GM21723 (cell line): ENCODE measurements around the gene LOXL1.

Experiments used
- ATAC-seq: cut with Tn5 transposase; IDR thresholded peaks from one replicate; pipeline ENCODE4 v1.9.1; 2021; ENCODE audit warnings: mild to moderate bottlenecking, moderate library complexity; ENCODE audit not compliant: unreplicated experiment

Gene LOXL1

GRCh38 chr15:73926219-73927002 lies at the start of gene LOXL1:
Gene LOXL1 (plus strand): TSS chr15:73926462. CDS start chr15:73926784, 322 bp downstream.
- no peak for ATAC-seq

DNA sequence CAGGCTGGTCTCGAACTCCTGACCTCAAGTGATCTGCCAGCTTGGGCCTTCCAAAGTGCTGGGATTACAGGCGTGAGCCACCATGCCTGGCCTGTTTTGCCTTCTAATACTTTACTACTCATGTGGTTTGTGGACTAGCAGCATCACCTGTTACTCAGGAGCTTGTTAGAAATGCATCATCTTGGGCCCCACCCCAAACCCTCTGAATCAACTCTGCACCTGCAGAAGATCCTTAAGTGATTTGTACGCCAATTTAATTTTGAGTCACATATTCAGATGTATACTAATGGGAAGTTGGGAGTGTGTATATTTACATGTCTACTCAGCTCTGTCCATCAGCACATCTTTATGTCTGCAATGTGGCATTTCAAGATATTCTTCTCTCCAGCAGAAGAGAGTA lies 46.8 kb upstream of the LOXL1 start:
- ATAC-seq, result no peak

GRCh38 chr15:73881579-73882320 lies 44.5 kb upstream of the LOXL1 start:
- ATAC-seq, result no peak

DNA sequence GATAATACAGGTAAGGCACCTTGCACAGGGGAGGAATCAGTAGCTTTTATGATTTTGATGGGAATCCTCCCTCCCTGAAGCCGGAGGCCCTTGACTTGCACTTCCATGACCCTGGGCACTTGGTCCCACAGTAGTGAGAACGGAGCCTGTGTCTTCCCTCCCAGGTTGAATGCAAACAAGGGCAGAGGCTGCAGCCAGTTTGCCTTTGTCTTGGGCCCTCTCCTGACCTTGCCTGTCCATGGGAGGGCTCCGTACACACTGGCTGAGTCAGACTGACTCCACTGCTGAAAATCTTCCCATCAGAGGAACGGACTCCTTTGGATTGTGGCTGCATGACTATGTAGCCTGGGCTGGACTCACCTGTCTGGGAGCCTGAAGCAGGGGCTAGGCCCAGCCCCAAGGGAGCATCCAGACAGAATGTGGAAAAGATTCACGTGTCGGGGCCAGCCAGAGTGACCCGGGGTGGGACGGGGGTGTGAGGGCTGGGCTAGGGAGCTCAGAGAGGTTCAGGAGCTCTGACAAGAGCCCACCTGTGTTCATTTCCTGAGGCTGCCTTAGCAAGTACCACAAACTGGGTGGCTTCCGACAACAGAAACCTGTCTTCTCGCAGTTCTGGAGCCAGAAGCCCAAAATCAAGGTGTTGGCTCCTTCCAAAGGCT lies 43.4 kb upstream of the LOXL1 start:
- no peak for ATAC-seq

- ATAC-seq, result no peak
Measured at GRCh38 chr15:73884159-73884558, 42.1 kb upstream of the LOXL1 start.

DNA sequence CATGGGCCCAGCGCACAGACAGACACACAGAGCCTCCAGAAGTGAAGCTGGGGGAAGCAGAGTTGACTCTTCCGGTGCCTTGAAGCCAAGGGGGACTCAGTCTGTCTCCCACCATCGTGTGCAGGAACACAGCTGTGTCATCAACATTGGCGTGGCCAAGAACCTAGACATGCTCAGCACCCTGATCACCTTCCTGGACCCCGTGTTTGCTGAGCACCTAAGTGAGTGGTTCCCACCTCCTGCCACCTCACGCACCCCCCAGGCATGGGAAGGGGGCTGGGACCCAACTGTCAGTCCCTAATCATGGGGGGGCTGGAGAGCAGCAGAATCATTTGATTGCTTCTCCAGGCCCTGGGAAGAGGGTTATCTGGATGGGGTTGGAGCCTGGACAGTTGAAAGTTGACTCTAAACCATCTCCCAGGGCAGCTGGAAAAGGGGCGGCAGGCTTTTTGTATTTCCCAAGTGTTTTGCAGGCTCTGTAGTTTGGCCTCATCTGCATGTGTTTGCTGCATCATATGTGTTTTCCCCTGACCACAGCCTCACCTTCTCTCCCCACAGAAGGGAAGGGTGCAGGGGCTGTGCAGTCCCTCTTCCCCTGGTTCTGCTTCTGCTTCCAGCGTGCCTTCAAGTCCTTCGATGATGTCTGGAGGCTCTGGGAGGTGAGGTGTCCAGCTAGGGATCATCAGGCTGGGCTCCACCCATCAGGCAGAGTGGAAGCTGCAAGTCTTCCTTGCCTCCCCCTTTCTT lies 40.1 kb upstream of the LOXL1 start:
- no peak for ATAC-seq

- no peak for ATAC-seq
Measured at GRCh38 chr15:73886717-73887345, 39.4 kb upstream of the LOXL1 start.

DNA sequence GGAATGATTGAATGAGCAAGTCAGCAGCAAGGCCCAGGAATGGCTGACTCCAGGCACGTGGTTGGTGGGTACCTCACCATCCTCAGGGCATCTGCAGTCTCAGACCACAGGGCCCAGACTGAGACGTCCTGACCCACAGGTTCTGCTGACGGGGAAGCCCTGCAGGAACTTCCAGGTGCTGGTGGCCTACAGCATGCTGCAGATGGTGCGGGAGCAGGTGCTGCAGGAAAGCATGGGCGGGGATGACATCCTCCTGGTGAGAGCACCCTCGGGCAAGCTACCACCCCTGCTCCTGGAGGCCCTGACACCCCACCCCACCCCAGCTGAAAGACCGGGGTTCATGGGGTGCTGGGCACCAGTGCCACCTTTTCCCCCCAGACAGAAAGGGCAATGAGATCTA lies 38.8 kb upstream of the LOXL1 start:
- no peak for ATAC-seq

GRCh38 chr15:73888224-73889041 lies 37.8 kb upstream of the LOXL1 start:
- no peak for ATAC-seq

GRCh38 chr15:73889053-73889761 lies 37.1 kb upstream of the LOXL1 start:
- ATAC-seq, result no peak

- ATAC-seq, result no peak
Measured at GRCh38 chr15:73889762-73890124, 36.5 kb upstream of the LOXL1 start.

DNA sequence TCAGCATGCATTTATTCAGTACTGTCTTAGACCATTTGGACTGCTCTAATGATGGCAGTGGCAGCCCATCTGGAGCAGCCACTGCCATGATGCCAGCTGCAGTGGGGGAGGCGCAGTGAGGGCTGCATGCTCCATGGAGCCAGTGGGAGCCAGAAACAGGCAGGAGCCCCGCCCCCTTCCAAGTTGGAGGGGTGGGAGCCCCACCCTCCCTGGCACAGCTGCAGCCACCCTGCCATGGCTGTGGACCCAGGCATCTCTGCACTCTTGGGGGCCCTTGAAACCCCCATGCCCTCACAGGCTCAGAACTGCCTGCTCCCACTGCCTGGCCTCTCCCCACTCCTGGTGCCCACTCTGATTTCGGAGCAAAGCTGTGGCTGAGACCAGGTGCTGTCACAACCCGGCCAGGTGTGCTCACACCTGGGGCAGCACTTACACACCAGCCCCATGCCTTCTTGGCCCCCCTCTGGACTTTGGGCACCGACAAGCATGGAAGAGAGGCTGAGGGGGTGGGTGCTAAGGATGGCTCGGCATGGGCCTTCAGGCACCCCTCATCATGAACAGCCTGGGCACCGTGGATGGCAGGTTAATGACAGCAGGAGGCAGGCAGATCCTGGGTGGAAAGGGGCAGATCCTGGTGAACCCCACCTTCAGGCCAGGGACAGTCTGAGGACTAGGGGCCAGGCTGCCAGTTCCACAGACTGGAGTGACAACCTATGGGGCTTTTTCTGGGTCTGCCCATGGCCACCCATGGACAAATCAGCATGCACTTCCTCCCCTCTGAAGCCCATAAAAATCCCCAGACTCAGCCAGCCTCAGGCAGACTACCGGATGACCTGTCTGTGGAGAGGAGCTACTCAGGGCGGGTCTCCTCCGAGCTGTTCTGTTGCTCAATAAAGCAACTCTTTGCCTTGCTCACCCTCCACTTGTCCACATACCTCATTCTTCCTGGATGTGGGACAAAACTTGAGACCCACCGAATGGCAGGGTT lies 34.6 kb upstream of the LOXL1 start:
- ATAC-seq, result no peak

DNA sequence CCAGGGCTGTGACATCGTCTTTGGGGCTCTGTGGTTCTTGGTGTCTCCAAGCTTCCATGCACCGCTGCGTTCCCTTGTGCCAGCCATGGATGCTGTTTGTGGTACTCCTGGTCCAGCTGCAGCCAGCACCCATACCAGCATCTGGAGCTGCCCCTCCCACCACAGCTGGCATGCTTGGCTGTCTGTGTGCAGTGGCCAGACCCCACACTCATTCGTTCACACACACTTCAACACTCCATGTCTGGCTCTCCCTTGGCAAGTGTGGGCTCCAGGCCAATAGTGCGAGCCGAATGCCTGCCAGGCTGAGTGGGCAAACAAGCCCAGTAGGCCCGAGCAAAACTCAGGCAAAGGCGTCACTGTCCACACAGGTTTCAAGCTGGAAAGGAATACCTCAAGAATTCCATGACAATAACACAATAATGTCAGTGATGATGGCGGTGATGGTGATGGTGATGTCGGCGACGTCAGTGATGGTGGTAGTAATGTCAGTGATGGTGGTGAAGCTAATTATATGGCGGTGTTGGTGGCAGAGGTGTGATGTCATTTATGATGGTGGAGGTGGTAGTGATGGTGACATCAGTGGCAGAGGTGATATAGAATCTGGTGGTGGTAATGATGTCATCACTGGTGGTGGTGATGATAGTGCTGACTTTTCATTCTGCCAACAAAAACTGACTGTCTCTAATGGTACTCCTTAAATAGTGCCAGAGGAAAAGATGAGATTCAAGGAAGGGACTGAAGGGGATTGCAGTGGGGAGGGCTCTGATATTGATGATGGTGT lies 33.6 kb upstream of the LOXL1 start:
- no peak for ATAC-seq

DNA sequence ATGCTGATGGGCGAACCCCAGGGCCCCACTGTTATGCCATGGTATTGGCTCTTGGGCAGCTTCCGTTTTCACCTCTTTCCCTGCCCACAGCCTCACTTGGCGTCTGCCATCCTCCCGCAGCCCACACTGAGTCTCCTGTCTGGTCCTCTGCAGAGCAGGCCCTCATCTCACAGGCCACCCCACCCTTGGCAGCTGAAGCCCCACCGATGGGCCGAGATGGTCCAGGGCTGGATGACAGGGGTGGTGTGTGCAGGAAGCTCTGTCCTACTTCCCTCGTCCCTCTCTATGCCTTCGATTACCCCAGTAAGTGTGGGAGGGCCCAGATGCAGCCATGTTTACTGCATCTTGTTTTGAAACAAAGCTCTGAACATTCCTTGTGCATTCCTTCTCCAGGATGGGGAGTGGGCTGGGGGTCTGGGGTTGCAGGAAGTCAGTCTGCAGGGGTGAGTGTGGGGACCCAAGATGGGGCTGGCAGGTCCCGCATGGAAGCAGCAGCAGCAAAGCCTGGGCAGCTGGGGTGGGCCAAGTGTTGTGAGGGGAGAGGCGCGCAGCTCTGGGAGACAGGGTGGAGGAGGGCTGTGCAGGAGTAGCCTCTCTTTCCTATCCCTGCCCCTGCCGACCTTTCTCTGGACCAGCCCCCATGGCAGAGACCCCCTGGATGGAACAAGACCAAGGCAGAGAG lies 32.0 kb upstream of the LOXL1 start:
- no peak for ATAC-seq

- no peak for ATAC-seq
Measured at GRCh38 chr15:73897441-73898261, 28.6 kb upstream of the LOXL1 start.
